ENCODE results near the gene KMO.

GRCh38 chr1:241520080-241520465, 12.1 kb upstream of the KMO start:
- TF ChIP-seq CTCF (IDR thresholded peaks at IDR 0.05) (no peak), POLR2A (IDR thresholded peaks at IDR 0.05) (no peak), POLR2AphosphoS5 (IDR thresholded peaks at IDR 0.05) (no peak), EP300 (IDR thresholded peaks at IDR 0.05) (no peak)
